HCT116 (cell line): ENCODE results near the gene TEDDM1.

ENCODE experiments used
- EZH2phosphoT487 ChIP-seq: fragments of 200-600 bp; IDR thresholded peaks from 2 replicates; pipeline ENCODE4 v1.6.1; 2018; ENCODE audit warnings: antibody characterized with exemption, borderline replicate concordance
- POLR2A ChIP-seq: IDR thresholded peaks from 2 replicates; pipeline ENCODE4 v1.7.0; 2011; ENCODE audit warnings: borderline replicate concordance; ENCODE audit not compliant: insufficient read depth, insufficient read length; ENCODE audit errors: extremely low read depth
- ZNF274 ChIP-seq: fragments of 200-500 bp; sonication (Bioruptor generic); IDR thresholded peaks from 2 replicates; pipeline ENCODE4 v1.6.1; 2014; ENCODE audit warnings: mild to moderate bottlenecking, low read depth, low read length, inconsistent platforms
- TF ChIP-seq, protein P1 (sequence below), 3 experiments: fragments of 200-600 bp in 1 of 3; sonication (generic) in 1 of 3; IDR thresholded peaks in 2 of 3; conservative IDR thresholded peaks in 1 of 3; 2 replicates each; pipeline ENCODE4 v1.5.1; 2012 to 2017; ENCODE audit warnings: low read depth in 2 of 3, low read length in 2 of 3, antibody characterized with exemption in 1 of 3, borderline replicate concordance in 1 of 3, control low read depth in 1 of 3, mild to moderate bottlenecking in 1 of 3, mixed read lengths in 1 of 3, mixed run types in 1 of 3, moderate library complexity in 1 of 3; ENCODE audit not compliant: insufficient read depth in 1 of 3

DNA sequence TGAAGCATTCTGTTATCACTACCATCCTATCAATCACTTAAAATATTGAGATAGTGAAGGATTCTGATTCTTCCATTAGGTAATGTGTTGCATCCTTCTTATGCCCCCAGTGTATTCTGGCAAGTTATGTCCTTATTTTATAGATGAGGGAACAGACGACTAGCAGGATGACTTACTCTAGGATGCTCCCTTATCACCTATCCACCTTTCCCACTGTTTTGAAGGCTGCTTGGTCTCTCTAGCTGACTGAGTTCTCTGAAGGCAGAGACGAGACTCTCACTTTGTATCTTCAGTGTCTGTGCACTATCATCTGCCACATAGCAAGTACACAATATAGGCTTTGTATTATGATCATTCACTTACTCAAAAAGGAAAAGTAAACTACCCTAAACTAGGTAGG, 12.9 kb downstream of the TEDDM1 start:
- TF ChIP-seq, protein P1, sequence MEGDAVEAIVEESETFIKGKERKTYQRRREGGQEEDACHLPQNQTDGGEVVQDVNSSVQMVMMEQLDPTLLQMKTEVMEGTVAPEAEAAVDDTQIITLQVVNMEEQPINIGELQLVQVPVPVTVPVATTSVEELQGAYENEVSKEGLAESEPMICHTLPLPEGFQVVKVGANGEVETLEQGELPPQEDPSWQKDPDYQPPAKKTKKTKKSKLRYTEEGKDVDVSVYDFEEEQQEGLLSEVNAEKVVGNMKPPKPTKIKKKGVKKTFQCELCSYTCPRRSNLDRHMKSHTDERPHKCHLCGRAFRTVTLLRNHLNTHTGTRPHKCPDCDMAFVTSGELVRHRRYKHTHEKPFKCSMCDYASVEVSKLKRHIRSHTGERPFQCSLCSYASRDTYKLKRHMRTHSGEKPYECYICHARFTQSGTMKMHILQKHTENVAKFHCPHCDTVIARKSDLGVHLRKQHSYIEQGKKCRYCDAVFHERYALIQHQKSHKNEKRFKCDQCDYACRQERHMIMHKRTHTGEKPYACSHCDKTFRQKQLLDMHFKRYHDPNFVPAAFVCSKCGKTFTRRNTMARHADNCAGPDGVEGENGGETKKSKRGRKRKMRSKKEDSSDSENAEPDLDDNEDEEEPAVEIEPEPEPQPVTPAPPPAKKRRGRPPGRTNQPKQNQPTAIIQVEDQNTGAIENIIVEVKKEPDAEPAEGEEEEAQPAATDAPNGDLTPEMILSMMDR (IDR thresholded peaks at IDR 0.05 in 2 of 3, conservative IDR thresholded peaks at IDR 0.05 in 1 of 3; ENCODE audit: borderline replicate concordance in 1 of 3, insufficient read depth in 1 of 3, low read depth in 2 of 3, low read length in 2 of 3), result no peak
- no peak for TF ChIP-seq ZNF274
- TF ChIP-seq POLR2A, result no peak
- TF ChIP-seq EZH2phosphoT487, result no peak
